ENCODE data around the gene CCNF.
"Not testable (repeated sequence)": the region's sequence is repeated elsewhere in the genome, so short reads cannot be mapped to it uniquely, and the experiment has no call there.

Gene CCNF

GRCh38 chr16:2472885-2473445 lies 43.7 kb downstream of the CCNF start:
- DNase-seq: peak; percentile 40

- peak; percentile 53 for DNase-seq
Measured at GRCh38 chr16:2473446-2473926, 44.2 kb downstream of the CCNF start.

- peak; percentile 87 for DNase-seq
Measured at GRCh38 chr16:2473999-2474876, 45.0 kb downstream of the CCNF start.

GRCh38 chr16:2474877-2475412 lies 45.7 kb downstream of the CCNF start, which contains the start of gene TBC1D24:
TBC1D24 (plus strand) TSS chr16:2475127; CDS start chr16:2496149, 21,022 bp downstream.
- peak; percentile 100 for DNase-seq

- peak; percentile 65 for DNase-seq
Measured at GRCh38 chr16:2475413-2476344, 46.4 kb downstream of the CCNF start.

DNA sequence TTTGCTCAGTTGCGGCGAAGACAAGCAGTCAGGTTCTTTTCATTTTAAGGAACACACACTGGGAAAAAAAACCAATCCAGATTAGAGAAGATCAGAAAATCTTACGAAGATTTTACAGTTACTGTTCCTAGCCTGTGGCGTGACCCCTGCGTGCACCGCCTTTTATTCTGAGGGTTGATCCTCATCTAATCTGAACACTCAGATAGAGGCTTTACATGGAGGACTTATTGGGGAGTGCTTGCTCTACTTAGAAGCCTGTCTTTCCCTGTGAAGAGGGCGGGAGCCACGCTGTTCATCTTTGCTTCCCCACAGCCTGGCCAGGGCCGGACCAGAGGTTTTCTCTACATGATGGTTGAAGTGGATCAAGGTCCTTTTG lies 47.1 kb downstream of the CCNF start:
- no peak for DNase-seq

- no peak for DNase-seq
Measured at GRCh38 chr16:2476741-2477140, 47.5 kb downstream of the CCNF start.

DNA sequence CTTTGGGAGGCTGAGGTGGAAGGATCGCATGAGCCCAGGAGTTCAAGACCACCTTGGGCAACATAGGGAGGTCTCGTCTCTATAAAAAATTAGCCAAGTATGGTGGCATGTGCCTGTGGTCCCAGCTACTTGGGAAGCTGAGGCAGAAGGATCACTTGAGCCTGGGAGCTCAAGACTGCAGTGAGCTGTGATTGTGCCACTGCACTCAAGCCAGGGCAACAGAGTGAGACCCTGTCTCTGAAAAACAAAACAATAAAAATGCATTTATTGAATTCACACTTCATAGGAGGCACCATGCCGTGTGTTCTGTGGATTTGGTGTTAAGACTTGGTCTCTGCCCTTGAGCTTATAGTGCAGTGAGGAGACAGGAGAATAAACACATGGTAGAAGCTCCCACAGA lies 48.1 kb downstream of the CCNF start:
- DNase-seq: no peak

GRCh38 chr16:2478279-2478678 lies 49.0 kb downstream of the CCNF start:
- DNase-seq: no peak

DNA sequence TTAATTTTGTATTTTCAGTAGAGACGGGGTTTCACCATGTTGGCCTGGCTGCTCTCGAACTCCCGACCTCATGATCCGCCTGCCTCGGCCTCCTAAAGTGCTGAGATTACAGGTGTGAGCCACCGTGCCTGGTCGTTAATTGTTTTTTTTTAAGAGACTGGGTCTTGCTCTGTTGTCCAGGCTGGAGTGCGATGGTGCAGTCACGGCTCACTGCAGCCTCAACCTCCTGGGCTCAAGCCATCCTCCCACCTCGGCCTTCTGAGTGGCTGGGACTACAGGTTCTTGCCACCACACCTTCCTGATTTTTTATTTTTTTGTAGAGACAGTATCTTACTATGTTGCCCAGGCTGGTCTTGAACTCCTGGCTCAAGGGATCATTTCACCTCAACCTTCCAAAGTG lies 50.7 kb downstream of the CCNF start:
- DNase-seq: not testable (repeated sequence)

DNA sequence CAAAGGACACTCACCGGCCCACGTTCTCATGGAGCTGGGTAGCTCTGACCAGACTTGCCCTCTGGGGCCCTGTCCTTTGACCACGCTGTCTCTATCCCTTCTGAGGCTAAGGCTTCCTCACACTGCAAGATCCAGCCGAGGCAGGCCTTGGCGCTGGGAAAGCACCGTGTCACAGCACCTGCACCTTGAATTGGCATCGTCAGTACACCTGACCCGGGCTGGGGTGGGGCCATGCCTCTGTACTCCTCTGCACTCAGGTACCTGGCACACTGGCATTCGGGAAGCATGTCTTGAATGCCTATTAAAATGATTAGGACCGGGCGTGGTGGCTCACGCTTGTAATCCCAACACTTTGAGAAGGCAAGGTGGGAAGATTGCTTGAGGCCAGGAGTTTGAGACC lies 51.7 kb downstream of the CCNF start:
- no peak for DNase-seq

GRCh38 chr16:2481676-2482075 lies 52.4 kb downstream of the CCNF start:
- no peak for DNase-seq

DNA sequence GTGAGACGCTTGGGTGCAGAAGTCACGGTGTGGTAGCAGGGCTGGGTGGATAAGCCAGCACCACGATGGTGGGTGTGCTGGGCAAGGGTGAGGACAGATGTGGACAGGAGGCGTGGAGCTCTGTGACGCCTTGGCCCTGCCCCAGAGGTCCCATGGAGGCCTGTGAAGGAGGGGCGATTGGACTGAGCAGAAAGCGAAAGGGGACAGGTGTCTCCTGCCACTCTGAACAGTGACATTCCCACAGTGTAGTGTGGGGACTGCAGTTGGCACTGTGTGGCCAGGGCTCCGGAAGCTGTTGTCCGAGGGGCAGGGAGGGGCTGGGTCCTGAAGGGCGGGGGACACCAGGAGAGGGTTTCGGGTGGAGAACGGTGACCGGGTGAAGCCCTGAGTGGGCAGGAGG lies 53.0 kb downstream of the CCNF start:
- DNase-seq: no peak

DNA sequence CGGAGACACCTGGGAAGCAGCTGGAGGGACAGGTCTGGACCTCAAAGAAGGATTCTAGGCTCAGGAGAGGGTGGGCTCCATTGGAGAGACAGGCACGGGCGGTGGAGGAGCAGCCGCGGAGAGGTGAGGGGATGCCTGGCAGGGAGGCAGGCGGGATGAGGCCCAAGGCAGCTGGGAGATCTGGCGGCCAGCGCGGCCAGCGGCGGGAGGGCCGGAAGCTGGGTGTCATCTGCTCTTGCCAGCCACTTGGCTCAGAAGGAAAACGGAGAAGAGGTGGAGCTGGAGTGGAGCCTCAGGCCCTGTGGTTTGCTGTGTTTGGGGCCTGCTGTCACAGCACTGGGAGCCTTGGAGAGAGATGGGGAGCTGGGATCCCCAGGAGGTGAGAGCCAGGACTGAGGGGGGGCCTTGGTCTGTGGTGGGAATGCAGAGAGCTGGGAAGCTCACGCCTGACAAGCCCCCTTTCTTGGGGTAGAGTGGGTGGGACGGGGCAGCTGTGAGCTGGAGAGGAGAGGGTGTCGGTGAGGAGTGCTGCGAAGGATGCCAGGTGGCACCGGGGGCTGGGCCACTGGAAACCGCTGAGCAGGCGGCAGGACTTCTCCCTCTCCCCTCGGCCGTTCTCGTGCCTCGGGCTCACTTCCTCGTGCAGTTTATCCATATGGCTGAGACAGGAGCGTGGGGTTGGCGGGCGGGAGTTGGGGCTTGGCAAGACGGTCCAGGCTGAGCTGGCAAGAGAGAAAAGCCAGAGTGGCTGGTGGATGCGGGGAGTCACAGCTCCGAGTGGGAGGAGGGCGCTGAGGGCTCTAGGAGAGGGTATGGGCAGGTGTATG lies 53.7 kb downstream of the CCNF start:
- DNase-seq: no peak

- DNase-seq: no peak
Measured at GRCh38 chr16:2483939-2484897, 55.0 kb downstream of the CCNF start.

GRCh38 chr16:2484898-2485508 lies 55.8 kb downstream of the CCNF start:
- no peak for DNase-seq

DNA sequence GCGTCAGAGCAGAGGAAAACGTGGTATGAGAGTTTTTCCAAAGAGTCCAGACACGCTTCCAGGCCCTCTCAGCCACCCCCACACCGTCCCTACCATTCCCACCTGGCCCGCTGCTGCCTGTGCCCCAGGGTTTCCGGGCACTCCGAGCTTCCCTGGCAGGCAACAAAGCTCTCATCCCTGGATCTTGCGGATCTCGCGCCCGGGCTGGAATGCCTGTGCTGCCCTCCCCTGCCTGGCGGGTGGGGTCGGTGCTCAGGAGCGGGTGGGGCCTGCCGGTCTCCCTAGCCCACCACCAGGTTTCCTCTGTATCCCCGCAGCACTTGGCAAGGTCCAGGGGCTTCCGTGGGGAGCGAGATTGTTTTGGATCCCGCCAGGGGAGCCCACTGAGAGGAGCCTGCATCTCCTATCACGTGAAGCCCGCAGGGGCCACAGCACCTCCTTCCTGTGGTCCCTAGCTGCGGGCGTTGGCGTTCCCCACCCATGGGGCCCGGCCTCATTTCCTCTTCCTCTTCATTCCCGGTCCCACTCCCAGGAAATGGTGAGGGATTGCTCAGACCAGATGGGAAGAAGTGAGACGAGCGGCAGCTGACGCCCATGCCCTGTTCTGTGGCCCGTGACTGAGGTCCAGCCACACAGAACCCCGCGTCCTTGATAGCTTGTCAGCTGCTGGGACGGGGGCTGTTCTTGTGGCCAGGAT lies 56.7 kb downstream of the CCNF start:
- DNase-seq: no peak

- no peak for DNase-seq
Measured at GRCh38 chr16:2486645-2487516, 57.6 kb downstream of the CCNF start.

DNA sequence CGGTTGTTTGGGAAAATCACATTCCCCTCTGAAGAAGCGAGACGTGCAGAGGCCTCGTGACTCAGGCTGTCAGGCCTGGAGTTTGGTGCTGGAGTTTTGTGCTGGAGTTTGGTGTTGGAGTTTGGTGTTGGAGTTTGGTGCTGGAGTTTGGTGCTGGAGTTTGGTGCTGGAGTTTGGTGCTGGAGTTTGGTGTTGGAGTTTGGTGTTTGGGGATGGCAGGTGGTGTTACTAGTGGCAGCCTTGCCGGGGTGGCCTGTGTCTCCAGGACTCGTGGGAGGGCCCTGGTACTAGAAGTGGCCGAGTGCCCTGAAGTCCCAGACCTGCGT lies 58.2 kb downstream of the CCNF start:
- DNase-seq: no peak
